ENCODE results near the gene MOSMO. TPM values are rescaled to one million over a fixed set of nuclear protein-coding genes. Genes with fewer than 3 reads are reported as not detected.
A peak's percentile ranks its signal among the peaks of the same experiment; 100 is the strongest.

The MOSMO gene
- total RNA-seq (2013; cell fraction: nucleolus; rRNA removed) = 70.8 and 76.9 TPM in 2 replicates
- total RNA-seq (2014; rRNA removed) (16.6 and 19.5 TPM in 2 replicates), total RNA-seq (2014; rRNA removed; fragmentation: Illumina TruSeq; extraction: Trizol) (15.4 and 18.9 TPM in 2 replicates), total RNA-seq (2021) (10.0 and 10.9 TPM in 2 replicates), polyA plus RNA-seq (2011; rRNA removed) (26.7 and 32.7 TPM in 2 replicates), polyA plus RNA-seq (2014; fragmentation: Illumina TruSeq; extraction: Trizol) (20.8 and 22.8 TPM in 2 replicates), polyA plus RNA-seq (2014; fragmentation: Nextera tagmentation; extraction: Ambion mirVana) (1 to 10 TPM; 2.2 to 7.3 TPM), polyA plus RNA-seq (2014; rRNA removed) (13.4 and 13.5 TPM in 2 replicates), polyA plus RNA-seq (2016; fragmentation: Nextera tagmentation; extraction: Ambion mirVana) (1 to 10 TPM; 1.7 to 2.5 TPM), polyA minus RNA-seq (2011; rRNA and poly(A)+ RNA removed) (14.6 and 16.9 TPM in 2 replicates), Bru-seq, nascent RNA (percentile 74 among the genes with signal in this experiment), BruChase-seq, experiment 1, labeled RNA remaining after a 6-hour chase (percentile 84 among the genes with signal in this experiment), BruChase-seq, experiment 2, labeled RNA remaining after a 2-hour chase (percentile 82 among the genes with signal in this experiment)
- 6.6 TPM for polyA plus RNA-seq (2011; ENCODE audit: low read depth)
- 12.3 and 13.2 TPM in 2 replicates for polyA plus RNA-seq (2011; cell fraction: cytosol; rRNA removed)
- 33.0 and 34.8 TPM in 2 replicates for polyA plus RNA-seq (2011; cell fraction: nucleus; rRNA removed)
- 5.6 and 6.0 TPM in 2 replicates for polyA plus RNA-seq (2012)
- polyA minus RNA-seq (2011; cell fraction: cytosol; rRNA and poly(A)+ RNA removed) = 5.1 and 5.3 TPM in 2 replicates
- 16.9 and 21.7 TPM in 2 replicates for polyA minus RNA-seq (2011; cell fraction: nucleus; rRNA and poly(A)+ RNA removed)
- long read RNA-seq, experiment 1 = 0 reads
- long read RNA-seq, experiment 2, partial matches to known transcripts = 0 of 4 reads
- long read RNA-seq, experiment 2, other reads (novel, unspliced or antisense) = 4 of 4 reads

- ChIA-PET RAD21 (ENCODE audit: unreplicated experiment) (interaction anchor here (0.7 to 22.7 kb wide), 10 partner anchors 9 to 289 kb away, joined by 3 to 466 read pairs (median 4); no protein-coding TSS in a partner anchor), SMC1A (ENCODE audit: uncharacterized antibody, unreplicated experiment) (interaction anchor here (0.9 to 25.5 kb wide), 10 partner anchors 19 to 181 kb away, joined by 3 to 567 read pairs (median 4); no protein-coding TSS in a partner anchor), POLR2A (interaction anchor here (0.6 to 3.6 kb wide), 8 partner anchors 9 to 1272 kb away, joined by 3 to 33 read pairs (median 6); no protein-coding TSS in a partner anchor), CTCF (interaction anchor here (0.7 to 20.1 kb wide), 9 partner anchors 10 to 289 kb away, joined by 3 to 686 read pairs (median 12); no protein-coding TSS in a partner anchor)
- Histone ChIP-seq H3K4me1 (ENCODE audit: control insufficient read depth, insufficient read depth, low read length) (peaks cover 15% of the 10 kb centered on the region), H3K9me3 (replicated peaks; ENCODE audit: control insufficient read depth, insufficient read depth, low read length) (no peaks in the 10 kb centered on the region), H3K9ac (ENCODE audit: control insufficient read depth, insufficient read depth, low read length) (peak within 1 kb of the TSS; percentile 81), H3K4me2 (ENCODE audit: control insufficient read depth, insufficient read depth) (peak within 1 kb of the TSS; percentile 91), H3K36me3 (ENCODE audit: control insufficient read depth in 2 of 2, insufficient read depth in 2 of 2, low read length in 1 of 2) (no peaks in the 10 kb centered on the region), H3K27me3 (replicated peaks in 1 of 2; ENCODE audit: control insufficient read depth in 2 of 2, insufficient read depth in 2 of 2, low read length in 1 of 2) (no peaks in the 10 kb centered on the region), H3K27ac (ENCODE audit: control insufficient read depth, insufficient read depth) (peak within 1 kb of the TSS; percentile 54), H4K20me1 (ENCODE audit: control insufficient read depth, insufficient read depth) (no peaks in the 10 kb centered on the region), H2AFZ (ENCODE audit: control insufficient read depth, low read depth, low read length) (peak within 1 kb of the TSS; percentile 92), H3K4me3 (peak within 1 kb of the TSS; percentile 98), H3K79me2 (ENCODE audit: control insufficient read depth, insufficient read depth, low read length) (peaks cover 15% of the 10 kb centered on the region)
- ATAC-seq (peak; percentile 88), DNase-seq (ENCODE audit: low read depth, low spot score) (no peak), FAIRE-seq (peak; percentile 61)
- intact Hi-C loops (cut with micrococcal nuclease; ENCODE audit: unreplicated experiment) = no loop called here
- WGBS (ENCODE audit: insufficient coverage, insufficient replicate concordance, low lambda C conversion rate, missing lambda C conversion rate) = 2% methylated on average over 40 of the region's 78 CpGs
- BruUV-seq (replicated peaks) = no TSS peak
- in situ Hi-C loops (cut with MboI) = no loop called here
- TF ChIP-seq IKZF1 (conservative IDR thresholded peaks at IDR 0.05) (peak; percentile 44; the same call in 1 of the 2 replicates), HCFC1 (IDR thresholded peaks at IDR 0.05; ENCODE audit: low read length) (peak; percentile 42; the same call in 1 of the 2 replicates), GABPA (IDR thresholded peaks at IDR 0.05; ENCODE audit: low read depth) (peak; percentile 86), NKRF (conservative IDR thresholded peaks at IDR 0.05) (peak; percentile 83), POLR2AphosphoS2 (IDR thresholded peaks at IDR 0.05; ENCODE audit: low read depth, low read length) (no peak), SP1 (IDR thresholded peaks at IDR 0.05; ENCODE audit: low read depth, low read length) (no peak), SUPT20H (IDR thresholded peaks at IDR 0.05; ENCODE audit: borderline replicate concordance, control insufficient read depth, low read depth, low read length) (no peak), EGR1 (IDR thresholded peaks at IDR 0.05; ENCODE audit: borderline replicate concordance in 1 of 2, low read depth in 2 of 2, low read length in 2 of 2) (peak in 1 of 2 experiments; percentile 4; a peak in 1 of 3 replicates), MLLT1 (IDR thresholded peaks at IDR 0.05) (no peak), KLF5 (IDR thresholded peaks at IDR 0.05; ENCODE audit: partially characterized antibody) (peak; percentile 31), KDM1A (IDR thresholded peaks at IDR 0.05; ENCODE audit: borderline replicate concordance) (no peak), NBN (IDR thresholded peaks at IDR 0.05) (no peak), SRF (IDR thresholded peaks at IDR 0.05; ENCODE audit: low read depth in 2 of 2, low read length in 2 of 2) (0 out of 4 replicates have a peak, but pooled peaks of 1 of the 2 experiments have one; percentile 33), GATAD2B (conservative IDR thresholded peaks at IDR 0.05; ENCODE audit: low read depth) (peak; percentile 35; the same call in 1 of the 2 replicates), CBFB (IDR thresholded peaks at IDR 0.05; ENCODE audit: low read depth) (no peak), YY1 (IDR thresholded peaks at IDR 0.05; ENCODE audit: low read depth, low read length) (0 out of 2 replicates have a peak, but pooled peaks have one; percentile 16)
Measured at GRCh38 chr16:22007509-22008214, at the start of gene MOSMO. TSS of gene MOSMO (plus strand) at chr16:22008111. CDS start at chr16:22008302, 191 bp downstream.
